ENCODE results near the gene CUL9. TPM values are rescaled to one million over a fixed set of nuclear protein-coding genes. Genes with fewer than 3 reads are reported as not detected.
A peak's percentile ranks its signal among the peaks of the same experiment; 100 is the strongest.

The CUL9 gene
- total and polyA plus RNA-seq, 8 donors: 11.3 to 99.3 (median 15.1) TPM

- Histone ChIP-seq H3K9me3 (no peaks in the 10 kb centered on the region), H3K27ac (no peak overlapping the region), H3K4me3 (no peak overlapping the region), H3K27me3 (no peaks in the 10 kb centered on the region), H3K36me3 (no peaks in the 10 kb centered on the region), H3K4me1 (no peaks in the 10 kb centered on the region)
- WGBS, 2 donors: 79 to 84% methylated on average over 30 of the region's 30 CpGs
- no peak for ATAC-seq
- no peak for TF ChIP-seq CTCF (IDR thresholded peaks at IDR 0.05)
- peak in 1 of 6 donors; percentile 18 for DNase-seq
- intact Hi-C loops (cut with DNase I): loop anchor here in 1 of 3 donors (5.0 kb wide), 1 partner anchor 243 kb away; no protein-coding TSS in a partner anchor
- FAIRE-seq: no peak
These were observed 77.1 kb downstream of the CUL9 start for GRCh38 chr6:43258807-43259686.

GRCh38 chr6:43260791-43261190 is 78.8 kb downstream of the CUL9 start:
- intact Hi-C loops (cut with DNase I): loop anchor here in 1 of 3 donors (5.0 kb wide), 1 partner anchor 97 kb away; no protein-coding TSS in a partner anchor
- Histone ChIP-seq H3K4me1 (peaks cover 0 to 7% (median 0%) of the 10 kb centered on the region in 3 donors), H3K36me3 (no peaks in the 10 kb centered on the region), H3K9me3 (no peaks in the 10 kb centered on the region), H3K27me3 (no peaks in the 10 kb centered on the region), H3K27ac (no peak overlapping the region), H3K4me3 (no peak overlapping the region)
- no peak for TF ChIP-seq CTCF (IDR thresholded peaks at IDR 0.05)
- 83 to 86% methylated on average over 4 of the region's 4 CpGs for WGBS, 2 donors
- DNase-seq: no peak
- no peak for FAIRE-seq
- ATAC-seq: no peak

GRCh38 chr6:43261198-43261597 is 79.2 kb downstream of the CUL9 start:
- intact Hi-C loops (cut with DNase I): loop anchor here in 1 of 3 donors (5.0 kb wide), 1 partner anchor 96 kb away; no protein-coding TSS in a partner anchor
- no peak for FAIRE-seq

GRCh38 chr6:43262000-43262779 is 80.2 kb downstream of the CUL9 start:
- WGBS, 2 donors: 71 to 79% methylated on average over 14 of the region's 14 CpGs
- intact Hi-C loops (cut with DNase I): loop anchor here in 1 of 3 donors (5.0 kb wide), 1 partner anchor 95 kb away; no protein-coding TSS in a partner anchor
- TF ChIP-seq CTCF (IDR thresholded peaks at IDR 0.05): no peak
- no peaks in the 10 kb centered on the region for H3K36me3 ChIP-seq
- no peak overlapping the region for H3K4me3 ChIP-seq
- FAIRE-seq (no peak), ATAC-seq (no peak), DNase-seq (peak in 1 of 6 donors; percentile 12)
- H3K27ac ChIP-seq: no peak overlapping the region
- peaks cover 0 to 7% (median 0%) of the 10 kb centered on the region in 3 donors for H3K4me1 ChIP-seq
- no peaks in the 10 kb centered on the region for H3K9me3 ChIP-seq
- H3K27me3 ChIP-seq: no peaks in the 10 kb centered on the region

More at GRCh38 chr6:43261198-43261597, 79.2 kb downstream of the CUL9 start:
- peak in 1 of 6 donors; percentile 11 for DNase-seq
- no peaks in the 10 kb centered on the region for H3K36me3 ChIP-seq
- H3K4me3 ChIP-seq: no peak overlapping the region
- no peak for ATAC-seq
- H3K4me1 ChIP-seq: peaks cover 0 to 7% (median 0%) of the 10 kb centered on the region in 3 donors
- no peak for TF ChIP-seq CTCF (IDR thresholded peaks at IDR 0.05)
- WGBS, 2 donors: 72 to 86% methylated on average over 5 of the region's 5 CpGs
- no peaks in the 10 kb centered on the region for H3K9me3 ChIP-seq
- no peak overlapping the region for H3K27ac ChIP-seq
- H3K27me3 ChIP-seq: no peaks in the 10 kb centered on the region
